HG03378 (cell line): ENCODE data around the gene GLI1.
"Not testable (repeated sequence)": the region's sequence is repeated elsewhere in the genome, so short reads cannot be mapped to it uniquely, and the experiment has no call there.

Experiments
- ATAC-seq: cut with Tn5 transposase; IDR thresholded peaks from one replicate; pipeline ENCODE4 v1.9.1; 2021; ENCODE audit warnings: mild to moderate bottlenecking, moderate library complexity; ENCODE audit not compliant: unreplicated experiment

The GLI1 gene

GRCh38 chr12:57459750-57460467 is at the start of gene GLI1:
TSS of gene GLI1 (plus strand) at chr12:57459785. CDS start at chr12:57463692, 3,907 bp downstream.
- no peak for ATAC-seq

GRCh38 chr12:57410534-57410933 is 49.1 kb upstream of the GLI1 start:
- no peak for ATAC-seq

- not testable (repeated sequence) for ATAC-seq
Observed at GRCh38 chr12:57414160-57414559, 45.4 kb upstream of the GLI1 start.

- ATAC-seq: no peak
Observed at GRCh38 chr12:57415088-57415487, 44.5 kb upstream of the GLI1 start.

- no peak for ATAC-seq
Observed at GRCh38 chr12:57416039-57416996, 43.3 kb upstream of the GLI1 start.

- no peak for ATAC-seq
Observed at GRCh38 chr12:57418255-57418654, 41.3 kb upstream of the GLI1 start.

GRCh38 chr12:57419495-57419894 is 40.1 kb upstream of the GLI1 start:
- no peak for ATAC-seq

GRCh38 chr12:57420482-57420881 is 39.1 kb upstream of the GLI1 start:
- ATAC-seq: no peak

GRCh38 chr12:57426948-57427347 is 32.6 kb upstream of the GLI1 start:
- ATAC-seq: not testable (repeated sequence)

GRCh38 chr12:57428965-57429364 is 30.6 kb upstream of the GLI1 start:
- ATAC-seq: no peak

- ATAC-seq: no peak
Observed at GRCh38 chr12:57429473-57430111, 30.0 kb upstream of the GLI1 start.

GRCh38 chr12:57430112-57430930 is 29.3 kb upstream of the GLI1 start:
- no peak for ATAC-seq

- ATAC-seq: peak; percentile 81
Observed at GRCh38 chr12:57430931-57431566, 28.5 kb upstream of the GLI1 start, which contains the start of gene R3HDM2. TSS of gene R3HDM2 (minus strand) at chr12:57431043. CDS start at chr12:57310428, 120,615 bp downstream.

GRCh38 chr12:57431654-57432188 is 27.9 kb upstream of the GLI1 start:
- no peak for ATAC-seq

- no peak for ATAC-seq
Observed at GRCh38 chr12:57433370-57433769, 26.2 kb upstream of the GLI1 start.

- ATAC-seq: no peak
Observed at GRCh38 chr12:57434517-57435223, 24.9 kb upstream of the GLI1 start, which contains the start of gene INHBC. TSS of gene INHBC (plus strand) at chr12:57434784. CDS start at chr12:57434887, 103 bp downstream.

- ATAC-seq: no peak
Observed at GRCh38 chr12:57435293-57435692, 24.3 kb upstream of the GLI1 start.

- ATAC-seq: no peak
Observed at GRCh38 chr12:57438400-57438799, 21.2 kb upstream of the GLI1 start.

- no peak for ATAC-seq
Observed at GRCh38 chr12:57439762-57440266, 19.8 kb upstream of the GLI1 start.
